ENCODE measurements around the gene COG5. TPM values are rescaled to one million over a fixed set of nuclear protein-coding genes. Genes with fewer than 3 reads are reported as not detected.

COG5 gene
- total RNA-seq, 2 experiments from 2014 or later, result 37.6 to 40.3 TPM

GRCh38 chr7:107591421-107591820, 27.7 kb upstream of the COG5 start:
- ChIA-PET POLR2A (no interaction called here), CTCF (no interaction called here)
- no peaks in the 10 kb centered on the region for H3K4me1 Mint-ChIP-seq (ENCODE audit: low read depth)
- DNase-seq, result no peak
- peaks cover 8% of the 10 kb centered on the region for H3K36me3 Mint-ChIP-seq (ENCODE audit: low read depth)
- H3K4me3 Mint-ChIP-seq, result no peak overlapping the region
- H3K27me3 Mint-ChIP-seq, result no peaks in the 10 kb centered on the region
- intact Hi-C loops (cut with micrococcal nuclease), result no loop called here
- no peak for TF ChIP-seq CTCF (IDR thresholded peaks at IDR 0.05)
- H3K27ac Mint-ChIP-seq, result no peak overlapping the region
- H3K9me3 Mint-ChIP-seq, result no peaks in the 10 kb centered on the region
- ATAC-seq, result no peak

GRCh38 chr7:107588529-107589130, 24.9 kb upstream of the COG5 start:
- no peaks in the 10 kb centered on the region for H3K9me3 Mint-ChIP-seq
- H3K4me1 Mint-ChIP-seq (ENCODE audit: low read depth), result no peaks in the 10 kb centered on the region
- CTCF ChIA-PET, result interaction anchor here (0.6 kb wide), 1 partner anchor 122 kb away, joined by 3 read pairs; no protein-coding TSS in a partner anchor
- POLR2A ChIA-PET, result no interaction called here
- intact Hi-C loops (cut with micrococcal nuclease), result loop anchor here (10.0 kb wide), 1 partner anchor 136 kb away; no protein-coding TSS in a partner anchor
- ATAC-seq (no peak), DNase-seq (no peak)
- no peak overlapping the region for H3K27ac Mint-ChIP-seq
- no peak for TF ChIP-seq CTCF (IDR thresholded peaks at IDR 0.05)
- H3K27me3 Mint-ChIP-seq, result no peaks in the 10 kb centered on the region
- H3K36me3 Mint-ChIP-seq (ENCODE audit: low read depth), result peaks cover 17% of the 10 kb centered on the region
- no peak overlapping the region for H3K4me3 Mint-ChIP-seq

GRCh38 chr7:107584716-107585115, 21.0 kb upstream of the COG5 start:
- intact Hi-C loops (cut with micrococcal nuclease), result loop anchor here (10.0 kb wide), 1 partner anchor 140 kb away; no protein-coding TSS in a partner anchor
- CTCF ChIA-PET, result no interaction called here
- no peak for TF ChIP-seq CTCF (IDR thresholded peaks at IDR 0.05)
- H3K4me1 Mint-ChIP-seq (ENCODE audit: low read depth), result peaks cover 16% of the 10 kb centered on the region
- POLR2A ChIA-PET, result no interaction called here
- no peak overlapping the region for H3K4me3 Mint-ChIP-seq
- peaks cover 19% of the 10 kb centered on the region for H3K36me3 Mint-ChIP-seq (ENCODE audit: low read depth)
- no peak for ATAC-seq
- H3K27ac Mint-ChIP-seq, result no peak overlapping the region
- no peak for DNase-seq
- no peaks in the 10 kb centered on the region for H3K9me3 Mint-ChIP-seq
- no peaks in the 10 kb centered on the region for H3K27me3 Mint-ChIP-seq

- no peak overlapping the region for H3K4me3 Mint-ChIP-seq
- H3K9me3 Mint-ChIP-seq, result no peaks in the 10 kb centered on the region
- DNase-seq (no peak), ATAC-seq (no peak)
- CTCF ChIA-PET, result interaction anchor here (0.9 kb wide), 1 partner anchor 79 kb away, joined by 3 read pairs; no protein-coding TSS in a partner anchor
- peaks cover 19% of the 10 kb centered on the region for H3K4me1 Mint-ChIP-seq (ENCODE audit: low read depth)
- no peaks in the 10 kb centered on the region for H3K27me3 Mint-ChIP-seq
- H3K27ac Mint-ChIP-seq, result peak overlapping the region; percentile 14
- H3K36me3 Mint-ChIP-seq (ENCODE audit: low read depth), result peaks cover 17% of the 10 kb centered on the region
- intact Hi-C loops (cut with micrococcal nuclease), result loop anchor here (10.0 kb wide), 1 partner anchor 142 kb away; no protein-coding TSS in a partner anchor
- no peak for TF ChIP-seq CTCF (IDR thresholded peaks at IDR 0.05)
- POLR2A ChIA-PET, result interaction anchor here (0.6 to 1.8 kb wide), 2 partner anchors 19 to 162 kb away, joined by 3 to 9 read pairs; partner anchors contain the start of genes COG5 and DUS4L
Measured at GRCh38 chr7:107582875-107583274, 19.2 kb upstream of the COG5 start.

GRCh38 chr7:107581387-107582013, 17.8 kb upstream of the COG5 start:
- ChIA-PET CTCF (no interaction called here), POLR2A (interaction anchor here (1.5 to 1.8 kb wide), 2 partner anchors 18 to 22 kb away, joined by 4 to 9 read pairs; partner anchors contain the start of genes COG5 and DUS4L)
- ATAC-seq (no peak), DNase-seq (no peak)
- Mint-ChIP-seq H3K36me3 (ENCODE audit: low read depth) (peaks cover 20% of the 10 kb centered on the region), H3K4me1 (ENCODE audit: low read depth) (peaks cover 21% of the 10 kb centered on the region), H3K27me3 (no peaks in the 10 kb centered on the region), H3K9me3 (no peaks in the 10 kb centered on the region), H3K27ac (no peak overlapping the region), H3K4me3 (peak overlapping the region; percentile 87)
- no peak for TF ChIP-seq CTCF (IDR thresholded peaks at IDR 0.05)
- intact Hi-C loops (cut with micrococcal nuclease), result loop anchor here (2.0 to 10.0 kb wide), 2 partner anchors 77 to 143 kb away; no protein-coding TSS in a partner anchor
